Heart right ventricle (tissue), 16 donors: Measurements from ENCODE around the gene DCTN4. TPM values are rescaled to one million over a fixed set of nuclear protein-coding genes. Genes with fewer than 3 reads are reported as not detected.

ENCODE experiments used
- ATAC-seq, 8 donors: fragments of 200-7000 bp; cut with Tn5 transposase; one replicate each; pipeline ENCODE4 v1.9.1; 2020; ENCODE audit warnings: mild to moderate bottlenecking in 8 of 8, moderate library complexity in 8 of 8, moderate number of reproducible peaks in 1 of 8
- DNase-seq, 2 donors: peaks; one replicate each; pipeline ENCODE4 v3.0.0-alpha.2; 2020
- H3K27ac ChIP-seq, 10 donors: fragments of 200-600 bp; sonication (generic) in 2 of 10; one replicate each; pipeline versions ENCODE4 v1.5.0 to v1.8.0; 2020 to 2022; ENCODE audit warnings: mild to moderate bottlenecking in 3 of 10
- H3K27me3 ChIP-seq, 7 donors: fragments of 200-600 bp; one replicate each; pipeline ENCODE4 v1.8.0; 2021 to 2022; ENCODE audit warnings: mild to moderate bottlenecking in 2 of 7
- H3K36me3 ChIP-seq, 9 donors: fragments of 200-600 bp; sonication (generic) in 1 of 9; one replicate each; pipeline versions ENCODE4 v1.5.0 to v1.8.0; 2020 to 2022; ENCODE audit warnings: mild to moderate bottlenecking in 2 of 9
- H3K4me1 ChIP-seq, 9 donors: fragments of 200-600 bp; sonication (generic) in 1 of 9; one replicate each; pipeline versions ENCODE4 v1.5.0 to v1.8.0; 2020 to 2022; ENCODE audit warnings: mild to moderate bottlenecking in 4 of 9
- H3K4me3 ChIP-seq, 10 donors: fragments of 200-600 bp; sonication (generic) in 2 of 10; one replicate each; pipeline versions ENCODE4 v1.5.0 to v1.8.0; 2020 to 2022; ENCODE audit warnings: mild to moderate bottlenecking in 7 of 10, moderate library complexity in 2 of 10
- H3K9me3 ChIP-seq, 11 donors: fragments of 200-600 bp in 10 of 11; sonication (generic) in 2 of 11; one replicate each; pipeline versions ENCODE4 v1.5.0 to v1.8.0; 2013 to 2022; ENCODE audit warnings: mild to moderate bottlenecking in 2 of 11, control low read depth in 1 of 11, moderate library complexity in 1 of 11
- CTCF ChIP-seq, 9 donors: fragments of 200-600 bp; sonication (generic) in 2 of 9; IDR thresholded peaks; one replicate each; pipeline versions ENCODE4 v1.5.0 to v1.8.0; 2021 to 2022; ENCODE audit warnings: antibody characterized with exemption in 9 of 9, mild to moderate bottlenecking in 5 of 9, moderate library complexity in 1 of 9
- WGBS, 2 donors: extraction: QIAGEN DNeasy Blood & Tissue Kit; methylation state at CpG; one replicate each; pipeline ENCODE4 v1.1.7; 2013; ENCODE audit warnings: inconsistent platforms in 1 of 2; 5-methylcytosine and 5-hydroxymethylcytosine counted together
- intact Hi-C, 10 donors: fragments of 100-400 bp; cut with DNase I; formaldehyde crosslinking; loops; one replicate each; pipeline versions ENCODE4 v1.11.1 to v1.14.2; 2022
- polyA plus RNA-seq, 2 donors: library from polyadenylated mRNA; stranded (reverse); fragments of 200-250 nt; gene quantifications; one replicate each; pipeline ENCODE4 v1.2.3, GENCODE V29; 2013
- total RNA-seq, 10 donors: library from RNA; stranded (reverse); fragmentation: NEBNext Ultra II Directional in 3 of 10; extraction: Animal tissue kit (Norgen Biotek cat#: 25700) in 3 of 10; gene quantifications; one replicate each; pipeline versions ENCODE4 v1.2.1 to v1.2.4, GENCODE V29; 2021 to 2023
- donor health status: Arrhythmogenic right ventricular cardiomyopathy.
- donor health status: ischemic (EF 13 %, LVEDD 7.1; RV severe dilation, severe dysfunction).
- donor health status: healthy with polysubstance abuse.
- donor health status: DM: no; HTN: yes; CAD: no.
- donor health status: DM: no; HTN: no; CAD: no.
- donor health status: ischemic (EF 25% LVEDD 6.9; RV normal size, moderate dysfunction).
- donor health status: ischemic (EF 25% LVEDD 5.7; RV mildly dilated, moderate dysfunction).
- donor health status: healthy.
- donor health status: DM: yes; HTN: yes; CAD: no.
- donor health status: Ischemic cardiomyopathy.
- donor health status: ischemic (EF 35%, LVEDD 5.7; RV mildly dilated, moderate dysfunction).
- donor health status: nonischemic (EF 11% LVEDD 7.7; RV severe dilation, severe dysfunction).
- donor health status: DM: yes; HTN: yes; CAD: no.
- donor health status: PGD.
- donor health status: ischemic (EF 29% LVEDD 5.4; RV normal size, mild dysfunction).
- donor health status: nonischemic (EF 23%, LVEDD 6.1; RV moderate dilation, normal function).

DCTN4 gene
- total and polyA plus RNA-seq, 12 donors: 20.0 to 68.3 (median 56.7) TPM

- ATAC-seq (no peak), DNase-seq (no peak)
- Histone ChIP-seq H3K36me3 (no peaks in the 10 kb centered on the region), H3K27me3 (no peaks in the 10 kb centered on the region), H3K9me3 (no peaks in the 10 kb centered on the region), H3K4me1 (peaks cover 7 to 43% (median 28%) of the 10 kb centered on the region in 9 donors), H3K27ac (no peak overlapping the region), H3K4me3 (no peak overlapping the region)
- 87 to 91% methylated on average over 10 of the region's 10 CpGs for WGBS, 2 donors
- no peak for TF ChIP-seq CTCF (IDR thresholded peaks at IDR 0.05)
- intact Hi-C loops: no loop called here
Observed at GRCh38 chr5:150661821-150662596, 96.8 kb downstream of the DCTN4 start.

- H3K27me3 ChIP-seq: no peaks in the 10 kb centered on the region
- peak within 1 kb of the TSS in 8 of 10 donors; percentile 41 to 100 (median 93) for H3K27ac ChIP-seq
- intact Hi-C loops: no loop called here
- DNase-seq (no peak), ATAC-seq (no peak)
- WGBS, 2 donors: 66 to 71% methylated on average over 7 of the region's 7 CpGs
- no peaks in the 10 kb centered on the region for H3K9me3 ChIP-seq
- no peak for TF ChIP-seq CTCF (IDR thresholded peaks at IDR 0.05)
- H3K36me3 ChIP-seq: no peaks in the 10 kb centered on the region
- H3K4me1 ChIP-seq: peaks cover 13 to 49% (median 32%) of the 10 kb centered on the region in 9 donors
- H3K4me3 ChIP-seq: no peak within 1 kb of the TSS
Observed at GRCh38 chr5:150661086-150661485, 97.7 kb downstream of the DCTN4 start, which contains the start of gene MYOZ3. MYOZ3 (plus strand) TSS chr5:150661251; CDS start chr5:150662942, 1,691 bp downstream.

DNA sequence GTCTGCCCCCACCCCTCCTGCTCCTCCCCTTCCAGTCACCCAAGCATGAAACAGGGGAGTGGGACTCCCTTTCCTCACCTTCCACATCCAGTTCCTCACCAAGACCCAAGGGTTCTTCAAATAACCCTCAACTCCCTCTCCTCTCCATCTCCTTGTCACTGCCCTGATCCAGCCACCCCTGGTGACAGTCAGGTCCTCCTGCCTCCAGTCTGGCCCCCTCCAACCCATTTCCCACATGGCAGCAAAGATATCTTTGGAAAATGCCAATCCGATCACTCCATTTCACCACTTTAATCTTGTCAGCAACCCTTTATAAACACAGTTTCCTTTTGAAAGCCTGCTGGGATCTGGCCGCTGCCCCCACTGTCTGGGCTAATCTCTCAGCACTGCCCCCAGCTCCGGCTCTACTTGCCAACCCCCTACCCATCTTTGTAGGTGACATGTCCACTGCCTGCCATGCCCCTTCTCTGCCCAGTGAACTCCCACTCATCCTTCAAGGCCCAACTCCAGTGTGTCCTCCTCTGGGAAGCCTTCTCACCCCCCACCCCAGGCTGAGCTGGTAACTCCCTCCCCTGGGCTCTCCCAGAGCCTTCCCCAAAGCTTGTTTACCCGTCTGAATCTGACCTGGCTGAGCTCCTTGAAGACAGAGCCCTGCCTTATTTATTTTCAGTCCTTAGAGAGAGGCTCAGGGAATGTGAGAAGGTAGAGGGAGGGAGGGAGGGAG, 98.5 kb downstream of the DCTN4 start:
- Histone ChIP-seq H3K27ac (peak overlapping the region in 8 of 10 donors; percentile 41 to 100 (median 93)), H3K4me3 (no peak overlapping the region), H3K27me3 (no peaks in the 10 kb centered on the region), H3K36me3 (peaks cover 0 to 4% (median 0%) of the 10 kb centered on the region in 9 donors), H3K4me1 (peaks cover 14 to 57% (median 39%) of the 10 kb centered on the region in 9 donors), H3K9me3 (no peaks in the 10 kb centered on the region)
- intact Hi-C loops: no loop called here
- 31 to 40% methylated on average over 4 of the region's 4 CpGs for WGBS, 2 donors
- TF ChIP-seq CTCF (IDR thresholded peaks at IDR 0.05): no peak
- ATAC-seq (no peak), DNase-seq (no peak)

DNA sequence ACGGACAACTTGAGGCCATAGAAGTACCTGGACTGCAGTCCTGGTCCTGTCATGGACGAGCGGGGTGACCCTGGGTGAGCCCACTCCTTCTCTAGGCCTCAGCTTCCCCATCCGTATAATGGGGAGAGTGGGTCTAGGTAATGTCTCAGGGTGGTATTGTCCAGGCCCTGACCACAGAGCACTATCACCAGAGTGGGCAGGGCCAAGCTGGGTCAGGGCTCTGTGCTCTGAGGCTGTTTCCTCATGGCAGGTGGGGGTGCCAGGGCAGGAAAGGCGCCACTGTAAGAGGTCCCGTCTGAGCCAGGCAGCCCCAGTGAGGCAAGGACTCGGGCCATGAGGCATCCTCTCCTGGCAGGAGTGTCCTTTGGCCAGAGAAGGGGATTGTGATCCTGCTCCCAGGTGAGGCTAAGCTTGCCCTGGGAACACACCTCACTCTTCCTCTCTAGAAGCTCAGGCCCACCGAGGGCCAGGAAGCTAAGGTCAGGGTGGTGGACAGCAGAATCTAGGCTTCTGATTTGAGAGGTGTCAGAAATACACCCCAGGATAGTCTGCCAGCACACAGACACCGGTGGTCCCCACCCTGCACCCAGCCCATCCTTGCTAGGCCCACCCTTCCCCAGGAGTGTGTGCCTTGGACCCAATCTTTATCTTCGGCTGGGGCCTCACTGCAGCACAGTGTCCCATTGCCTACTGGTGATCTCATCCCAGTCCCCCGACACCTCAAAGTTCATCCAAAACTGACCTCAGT, 99.3 kb downstream of the DCTN4 start:
- H3K9me3 ChIP-seq: no peaks in the 10 kb centered on the region
- 78 to 84% methylated on average over 11 of the region's 11 CpGs for WGBS, 2 donors
- intact Hi-C loops: loop anchor here in 7 of 10 donors (5.0 to 10.0 kb wide), 5 partner anchors 43 to 205 kb away; partner anchors contain the start of gene RBM22 (in 1 of the 7)
- ATAC-seq (no peak), DNase-seq (no peak)
- H3K27me3 ChIP-seq: no peaks in the 10 kb centered on the region
- TF ChIP-seq CTCF (IDR thresholded peaks at IDR 0.05): no peak
- H3K4me1 ChIP-seq: peaks cover 14 to 64% (median 39%) of the 10 kb centered on the region in 9 donors
- H3K4me3 ChIP-seq: no peak overlapping the region
- H3K36me3 ChIP-seq: peaks cover 0 to 6% (median 0%) of the 10 kb centered on the region in 9 donors
- H3K27ac ChIP-seq: peak overlapping the region; percentile 25 to 100 (median 92)
